HepG2 (cell line): ENCODE measurements around the gene MAPK12. TPM values are rescaled to one million over a fixed set of nuclear protein-coding genes. Genes with fewer than 3 reads are reported as not detected.

Source experiments
- ARID2 ChIP-seq: sonication (generic); formaldehyde crosslinking; IDR thresholded peaks from 2 replicates; pipeline ENCODE4 v1.8.1; 2022; ENCODE audit warnings: mild to moderate bottlenecking, missing genetic modification reagents, borderline replicate concordance
- ARNT ChIP-seq: fragments of 450-650 bp; IDR thresholded peaks from 2 replicates; pipeline ENCODE4 v1.6.1; 2017
- ATF7-NPFF ChIP-seq: sonication (generic); formaldehyde crosslinking; IDR thresholded peaks from 2 replicates; pipeline ENCODE4 v1.8.1; 2023; ENCODE audit warnings: mild to moderate bottlenecking, low read depth, missing genetic modification reagents, moderate library complexity
- CAMTA2 ChIP-seq: sonication (generic); formaldehyde crosslinking; IDR thresholded peaks from 2 replicates; pipeline ENCODE4 v1.4.0; 2020; ENCODE audit warnings: mild to moderate bottlenecking, missing genetic modification reagents, borderline replicate concordance
- CENPX ChIP-seq: sonication (generic); formaldehyde crosslinking; IDR thresholded peaks from 2 replicates; pipeline ENCODE4 v1.9.0; 2021; ENCODE audit warnings: mild to moderate bottlenecking, missing genetic modification reagents, moderate library complexity
- HDAC2 ChIP-seq: sonication (generic); formaldehyde crosslinking; IDR thresholded peaks from 2 replicates; pipeline ENCODE4 v1.4.0; 2020; ENCODE audit warnings: missing genetic modification reagents
- HNRNPL ChIP-seq: fragments of 200-400 bp; formaldehyde crosslinking; IDR thresholded peaks from 2 replicates; pipeline ENCODE4 v1.6.1; 2017; ENCODE audit warnings: mild to moderate bottlenecking, low read depth, low read length
- JARID2 ChIP-seq: sonication (generic); formaldehyde crosslinking; IDR thresholded peaks from 2 replicates; pipeline ENCODE4 v1.8.1; 2023; ENCODE audit warnings: missing genetic modification reagents, inconsistent platforms; ENCODE audit not compliant: insufficient replicate concordance
- MTA3 ChIP-seq: sonication (generic); formaldehyde crosslinking; IDR thresholded peaks from 2 replicates; pipeline ENCODE4 v1.4.0; 2020; ENCODE audit warnings: missing genetic modification reagents
- NCOA5 ChIP-seq: sonication (generic); formaldehyde crosslinking; IDR thresholded peaks from 2 replicates; pipeline ENCODE4 v1.4.0; 2020; ENCODE audit warnings: missing genetic modification reagents
- PBX3 ChIP-seq: sonication (generic); formaldehyde crosslinking; IDR thresholded peaks from 2 replicates; pipeline ENCODE4 v1.8.1; 2023; ENCODE audit warnings: missing genetic modification reagents, inconsistent platforms, borderline replicate concordance
- POGK ChIP-seq: sonication (generic); formaldehyde crosslinking; conservative IDR thresholded peaks from 2 replicates; pipeline ENCODE4 v1.8.0; 2022; ENCODE audit warnings: mild to moderate bottlenecking, moderate library complexity, missing genetic modification reagents
- PRMT3 ChIP-seq: sonication (generic); formaldehyde crosslinking; IDR thresholded peaks from 2 replicates; pipeline ENCODE4 v1.8.1; 2022; ENCODE audit warnings: low read depth, mild to moderate bottlenecking, moderate library complexity, missing genetic modification reagents, borderline replicate concordance
- RXRB ChIP-seq: IDR thresholded peaks from 2 replicates; pipeline ENCODE4 v1.6.1; 2016; ENCODE audit warnings: borderline replicate concordance, missing genetic modification reagents, missing compliant biosample characterization
- SALL2 ChIP-seq: sonication (generic); formaldehyde crosslinking; IDR thresholded peaks from 2 replicates; pipeline ENCODE4 v1.8.1; 2023; ENCODE audit warnings: mild to moderate bottlenecking, missing genetic modification reagents, inconsistent platforms
- SNAI1 ChIP-seq: sonication (generic); formaldehyde crosslinking; IDR thresholded peaks from 2 replicates; pipeline ENCODE4 v1.5.0; 2020; ENCODE audit warnings: mild to moderate bottlenecking, missing genetic modification reagents, borderline replicate concordance
- SOX5 ChIP-seq: IDR thresholded peaks from 2 replicates; pipeline ENCODE4 v1.6.1; 2016; ENCODE audit warnings: borderline replicate concordance
- SP5 ChIP-seq: IDR thresholded peaks from 2 replicates; pipeline ENCODE4 v1.6.1; 2016; ENCODE audit warnings: low read depth, borderline replicate concordance
- ZNF280B ChIP-seq: sonication (generic); formaldehyde crosslinking; IDR thresholded peaks from 2 replicates; pipeline ENCODE4 v1.5.0; 2020; ENCODE audit warnings: missing genetic modification reagents, mild to moderate bottlenecking, borderline replicate concordance
- ZNF597 ChIP-seq: sonication (generic); formaldehyde crosslinking; IDR thresholded peaks from 2 replicates; pipeline ENCODE4 v1.5.0; 2020; ENCODE audit warnings: missing genetic modification reagents
- ZNF598 ChIP-seq: sonication (generic); formaldehyde crosslinking; IDR thresholded peaks from 2 replicates; pipeline ENCODE4 v1.5.1; 2020; ENCODE audit warnings: mild to moderate bottlenecking, missing genetic modification reagents, borderline replicate concordance
- ZNF7 ChIP-seq: IDR thresholded peaks from 2 replicates; pipeline ENCODE4 v1.6.1; 2016; ENCODE audit warnings: missing biosample characterization, missing genetic modification reagents
- ZNF761 ChIP-seq: sonication (generic); formaldehyde crosslinking; conservative IDR thresholded peaks from 2 replicates; pipeline ENCODE4 v1.4.0; 2020; ENCODE audit warnings: mild to moderate bottlenecking, missing genetic modification reagents
- ZSCAN29 ChIP-seq: sonication (generic); formaldehyde crosslinking; conservative IDR thresholded peaks from 2 replicates; pipeline ENCODE4 v1.4.0; 2020; ENCODE audit warnings: mild to moderate bottlenecking, missing genetic modification reagents
- polyA plus RNA-seq, 8 experiments: library from polyadenylated mRNA; depleted of rRNA in 3 of 8; stranded (reverse) in 7 of 8; unstranded in 1 of 8; fragments of >200 nt; fragmentation: Illumina TruSeq in 4 of 8; extraction: Trizol in 4 of 8; gene quantifications; 2 replicates each; pipeline versions ENCODE4 v1.2.1 to v1.2.3, GENCODE V29; 2011 to 2016; ENCODE audit warnings: low read depth in 4 of 8, missing spikeins in 1 of 8, mixed read lengths in 1 of 8; ENCODE audit not compliant: insufficient read depth in 1 of 8
- total RNA-seq, 5 experiments: library from RNA; depleted of rRNA; stranded (reverse); fragments of >200 nt; fragmentation: Illumina TruSeq; extraction: Trizol; gene quantifications; 2 replicates each; pipeline ENCODE4 v1.2.3, GENCODE V29; 2016; ENCODE audit warnings: low read depth in 1 of 5

MAPK12 gene
- total and polyA plus RNA-seq, 2 of the 13 experiments (the other 11 are each of a cell fraction or from before 2014, with no cell fraction given): 22.2 to 23.3 TPM

- no peak for TF ChIP-seq ZNF280B (CRISPR knock-in tag)
- TF ChIP-seq JARID2 (CRISPR knock-in tag): no peak
- peak; percentile 94 for TF ChIP-seq SALL2 (CRISPR knock-in tag)
- TF ChIP-seq SNAI1 (CRISPR knock-in tag): 0 out of 2 replicates have a peak, but pooled peaks have one; percentile 19
- TF ChIP-seq ATF7-NPFF (CRISPR knock-in tag): peak; percentile 70; the same call in 1 of the 2 replicates
- TF ChIP-seq PRMT3 (CRISPR knock-in tag): no peak
- TF ChIP-seq NCOA5 (CRISPR knock-in tag): no peak
- TF ChIP-seq ARNT: no peak
- peak; percentile 60; the same call in 1 of the 2 replicates for TF ChIP-seq ARID2 (CRISPR knock-in tag)
- TF ChIP-seq ZNF597 (CRISPR knock-in tag): no peak
- TF ChIP-seq ZNF761: no peak; the same call in 1 of the 2 replicates
- TF ChIP-seq SP5 (CRISPR knock-in tag): peak; percentile 83
- TF ChIP-seq PBX3 (CRISPR knock-in tag): no peak
- no peak for TF ChIP-seq MTA3 (CRISPR knock-in tag)
- TF ChIP-seq POGK (CRISPR knock-in tag): peak; percentile 93
- no peak for TF ChIP-seq CENPX (CRISPR knock-in tag)
- peak; percentile 98 for TF ChIP-seq RXRB
- peak; percentile 91 for TF ChIP-seq HDAC2 (CRISPR knock-in tag)
- peak; percentile 71 for TF ChIP-seq SOX5 (CRISPR knock-in tag)
- TF ChIP-seq ZSCAN29 (CRISPR knock-in tag): 0 out of 2 replicates have a peak, but pooled peaks have one; percentile 44
- TF ChIP-seq HNRNPL: peak; percentile 100
- no peak; the same call in 1 of the 2 replicates for TF ChIP-seq ZNF598 (CRISPR knock-in tag)
- no peak for TF ChIP-seq ZNF7 (CRISPR knock-in tag)
- TF ChIP-seq CAMTA2 (CRISPR knock-in tag): no peak
Measured at GRCh38 chr22:50293441-50294318, 32.2 kb upstream of the MAPK12 start (continued).
